ENCODE results near the gene UBE2S. TPM values are rescaled to one million over a fixed set of nuclear protein-coding genes. Genes with fewer than 3 reads are reported as not detected.
"Not testable (repeated sequence)": the region's sequence is repeated elsewhere in the genome, so short reads cannot be mapped to it uniquely, and the experiment has no call there.

The UBE2S gene
- total RNA-seq, 1 experiment from 2014 or later, result 279 TPM

DNA sequence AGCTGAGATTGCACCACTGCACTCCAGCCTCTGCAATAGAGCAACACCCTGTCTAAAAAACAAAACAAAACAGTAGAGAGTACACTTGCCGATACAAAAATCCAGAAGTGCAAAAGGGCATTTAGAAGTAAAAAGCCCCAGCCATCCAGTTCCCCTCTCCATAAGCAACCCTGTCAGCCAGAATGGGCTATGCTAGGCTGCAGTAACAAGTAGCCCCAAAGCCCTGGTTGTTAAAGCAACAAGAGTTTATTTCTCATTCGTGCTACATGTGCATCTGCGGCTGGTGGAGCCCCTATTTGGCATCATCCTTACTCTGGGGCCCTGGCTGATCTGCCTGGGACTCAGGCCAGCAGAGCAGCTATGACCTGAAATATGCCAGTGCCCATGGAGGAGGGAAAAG is 16.9 kb upstream of the UBE2S start:
- Mint-ChIP-seq H3K4me3 (ENCODE audit: unreplicated experiment) (no peak overlapping the region), H3K27ac (ENCODE audit: unreplicated experiment) (no peak overlapping the region), H3K27me3 (ENCODE audit: insufficient read depth, unreplicated experiment) (peaks cover 8% of the 10 kb centered on the region), H3K4me1 (ENCODE audit: low read depth, unreplicated experiment) (no peaks in the 10 kb centered on the region), H3K9me3 (ENCODE audit: unreplicated experiment) (no peaks in the 10 kb centered on the region), H3K36me3 (ENCODE audit: insufficient read depth, unreplicated experiment) (no peaks in the 10 kb centered on the region)
- Histone ChIP-seq H3K27me3 (replicated peaks; ENCODE audit: control insufficient read depth, insufficient read depth, low read length) (no peaks in the 10 kb centered on the region), H3K4me1 (no peaks in the 10 kb centered on the region), H3K4me3 (ENCODE audit: low read depth, low read length) (no peak overlapping the region), H3K9me3 (peaks cover 4% of the 10 kb centered on the region; the same call in 1 of the 2 replicates), H3K36me3 (ENCODE audit: control insufficient read depth, insufficient read depth, low read length) (no peaks in the 10 kb centered on the region)
- no peak for TF ChIP-seq CTCF (IDR thresholded peaks at IDR 0.05; ENCODE audit: insufficient read depth in 1 of 2, low read depth in 1 of 2, low read length in 1 of 2, severe bottlenecking in 1 of 2, unreplicated experiment in 1 of 2)
- DNase-seq, result no peak
- intact Hi-C loops (cut with micrococcal nuclease; ENCODE audit: unreplicated experiment), result no loop called here
- POLR2A ChIA-PET, result no interaction called here
- CTCF ChIA-PET, result interaction anchor here (0.5 kb wide), 1 partner anchor 26 kb away, joined by 8 read pairs; no protein-coding TSS in a partner anchor
- BruUV-seq (replicated peaks), result no TSS peak

- CTCF ChIA-PET, result no interaction called here
- intact Hi-C loops (cut with micrococcal nuclease; ENCODE audit: unreplicated experiment), result no loop called here
- TF ChIP-seq CTCF (IDR thresholded peaks at IDR 0.05; ENCODE audit: insufficient read depth in 1 of 2, low read depth in 1 of 2, low read length in 1 of 2, severe bottlenecking in 1 of 2, unreplicated experiment in 1 of 2), result no peak
- peaks cover 5% of the 10 kb centered on the region for H3K27me3 Mint-ChIP-seq (ENCODE audit: insufficient read depth, unreplicated experiment)
- H3K36me3 Mint-ChIP-seq (ENCODE audit: insufficient read depth, unreplicated experiment), result no peaks in the 10 kb centered on the region
- Histone ChIP-seq H3K4me1 (no peaks in the 10 kb centered on the region), H3K36me3 (ENCODE audit: control insufficient read depth, insufficient read depth, low read length) (no peaks in the 10 kb centered on the region), H3K4me3 (ENCODE audit: low read depth, low read length) (no peak overlapping the region), H3K9me3 (peaks cover 4% of the 10 kb centered on the region; the same call in 1 of the 2 replicates), H3K27me3 (replicated peaks; ENCODE audit: control insufficient read depth, insufficient read depth, low read length) (no peaks in the 10 kb centered on the region)
- BruUV-seq (replicated peaks), result no TSS peak
- no peaks in the 10 kb centered on the region for H3K9me3 Mint-ChIP-seq (ENCODE audit: unreplicated experiment)
- no peak overlapping the region for H3K27ac Mint-ChIP-seq (ENCODE audit: unreplicated experiment)
- no peak for DNase-seq
- POLR2A ChIA-PET, result no interaction called here
- no peaks in the 10 kb centered on the region for H3K4me1 Mint-ChIP-seq (ENCODE audit: low read depth, unreplicated experiment)
- no peak overlapping the region for H3K4me3 Mint-ChIP-seq (ENCODE audit: unreplicated experiment)
Observed at GRCh38 chr19:55423225-55424005, 15.8 kb upstream of the UBE2S start.

GRCh38 chr19:55421281-55421680 is 13.7 kb upstream of the UBE2S start:
- H3K36me3 ChIP-seq (ENCODE audit: control insufficient read depth, insufficient read depth, low read length); BruUV-seq (replicated peaks); H3K9me3 ChIP-seq; H3K4me3 Mint-ChIP-seq (ENCODE audit: unreplicated experiment); H3K27ac Mint-ChIP-seq (ENCODE audit: unreplicated experiment); H3K4me3 ChIP-seq (ENCODE audit: low read depth, low read length); H3K27me3 Mint-ChIP-seq (ENCODE audit: insufficient read depth, unreplicated experiment); H3K9me3 Mint-ChIP-seq (ENCODE audit: unreplicated experiment); intact Hi-C loops (cut with micrococcal nuclease; ENCODE audit: unreplicated experiment); DNase-seq; H3K27me3 ChIP-seq (replicated peaks; ENCODE audit: control insufficient read depth, insufficient read depth, low read length); H3K4me1 Mint-ChIP-seq (ENCODE audit: low read depth, unreplicated experiment); POLR2A ChIA-PET; H3K4me1 ChIP-seq; H3K36me3 Mint-ChIP-seq (ENCODE audit: insufficient read depth, unreplicated experiment): not testable (repeated sequence)
- CTCF ChIA-PET, result interaction anchor here (0.6 to 0.7 kb wide), 2 partner anchors 280 to 326 kb away, joined by 3 to 7 read pairs; no protein-coding TSS in a partner anchor

Data from Caco-2 (cell line).